Measurements from ENCODE around the gene RAPGEF5.

DNA sequence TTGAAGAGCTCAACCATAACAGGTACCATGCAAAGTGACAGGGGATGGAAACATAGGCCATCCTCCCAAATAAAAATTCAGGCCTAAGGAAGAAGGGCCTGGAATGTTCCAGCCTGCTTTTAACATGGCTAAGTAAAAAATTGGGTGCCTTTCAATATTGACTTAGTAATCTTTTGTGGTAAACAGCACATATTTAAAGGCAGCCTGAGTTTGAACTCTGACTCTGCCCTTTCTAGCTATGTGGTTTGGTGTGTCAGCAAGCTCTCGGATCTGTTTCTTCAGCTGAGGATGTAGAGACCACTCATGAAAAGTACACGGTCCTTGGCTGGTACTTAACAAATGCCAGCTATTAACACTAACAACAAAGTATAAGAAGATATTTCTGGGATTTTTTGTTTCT, 219.5 kb downstream of the RAPGEF5 start:
- TF ChIP-seq, protein P1, sequence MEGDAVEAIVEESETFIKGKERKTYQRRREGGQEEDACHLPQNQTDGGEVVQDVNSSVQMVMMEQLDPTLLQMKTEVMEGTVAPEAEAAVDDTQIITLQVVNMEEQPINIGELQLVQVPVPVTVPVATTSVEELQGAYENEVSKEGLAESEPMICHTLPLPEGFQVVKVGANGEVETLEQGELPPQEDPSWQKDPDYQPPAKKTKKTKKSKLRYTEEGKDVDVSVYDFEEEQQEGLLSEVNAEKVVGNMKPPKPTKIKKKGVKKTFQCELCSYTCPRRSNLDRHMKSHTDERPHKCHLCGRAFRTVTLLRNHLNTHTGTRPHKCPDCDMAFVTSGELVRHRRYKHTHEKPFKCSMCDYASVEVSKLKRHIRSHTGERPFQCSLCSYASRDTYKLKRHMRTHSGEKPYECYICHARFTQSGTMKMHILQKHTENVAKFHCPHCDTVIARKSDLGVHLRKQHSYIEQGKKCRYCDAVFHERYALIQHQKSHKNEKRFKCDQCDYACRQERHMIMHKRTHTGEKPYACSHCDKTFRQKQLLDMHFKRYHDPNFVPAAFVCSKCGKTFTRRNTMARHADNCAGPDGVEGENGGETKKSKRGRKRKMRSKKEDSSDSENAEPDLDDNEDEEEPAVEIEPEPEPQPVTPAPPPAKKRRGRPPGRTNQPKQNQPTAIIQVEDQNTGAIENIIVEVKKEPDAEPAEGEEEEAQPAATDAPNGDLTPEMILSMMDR (IDR thresholded peaks at IDR 0.05): no peak
- TF ChIP-seq POLR2A (IDR thresholded peaks at IDR 0.05): no peak
- no peak for TF ChIP-seq EP300 (IDR thresholded peaks at IDR 0.05)
- no peak for TF ChIP-seq POLR2AphosphoS5 (IDR thresholded peaks at IDR 0.05)

Measured in stomach (tissue), 4 donors.